Lower leg skin (tissue), 4 donors: ENCODE measurements around the gene PIM3. TPM values are rescaled to one million over a fixed set of nuclear protein-coding genes. Genes with fewer than 3 reads are reported as not detected.

Experiments used
- DNase-seq, 2 donors: peaks; one replicate each; pipeline ENCODE4 v3.0.0-alpha.2; 2019; ENCODE audit warnings: low spot score in 2 of 2
- H3K4me3 ChIP-seq: fragments of 200-600 bp; sonication (generic); 2 replicates; pipeline ENCODE4 v1.5.1; 2017; ENCODE audit warnings: mild to moderate bottlenecking, low read depth; ENCODE audit not compliant: poor library complexity, severe bottlenecking
- CTCF ChIP-seq, 3 donors: fragments of 450-650 bp; IDR thresholded peaks; one replicate each; pipeline ENCODE4 v1.5.1; 2016; ENCODE audit warnings: antibody characterized with exemption in 3 of 3, mild to moderate bottlenecking in 3 of 3, moderate library complexity in 2 of 3
- POLR2A ChIP-seq, 2 donors: fragments of 450-650 bp; IDR thresholded peaks; one replicate each; pipeline ENCODE4 v1.6.1; 2016 to 2017; ENCODE audit warnings: antibody characterized with exemption in 2 of 2, mild to moderate bottlenecking in 1 of 2, moderate library complexity in 1 of 2
- WGBS, 2 donors: methylation state at CpG; one replicate each; pipeline ENCODE4 v1.1.5; 2018; 5-methylcytosine and 5-hydroxymethylcytosine counted together
- intact Hi-C: fragments of 100-400 bp; cut with DNase I; formaldehyde crosslinking; loops from one replicate; pipeline ENCODE4 v1.15.0; 2023; ENCODE audit warnings: low total_unique reads
- total RNA-seq, 4 donors: library from RNA; depleted of rRNA; stranded (reverse); fragments of >200 nt; gene quantifications; one replicate each; pipeline ENCODE4 v1.1.0, GENCODE V29; 2016

PIM3 gene
- total RNA-seq, 4 donors from 2014 or later: 149 to 181 (median 163) TPM

GRCh38 chr22:49921508-49922278 is 38.9 kb upstream of the PIM3 start:
- TF ChIP-seq CTCF (IDR thresholded peaks at IDR 0.05): no peak
- TF ChIP-seq POLR2A (IDR thresholded peaks at IDR 0.05): no peak
- no peak overlapping the region for H3K4me3 ChIP-seq
- no peak for DNase-seq
- WGBS, 2 donors: 88% methylated on average over 34 to 35 of the region's 35 CpGs
- intact Hi-C loops: no loop called here

GRCh38 chr22:49922484-49922883 is 38.1 kb upstream of the PIM3 start:
- TF ChIP-seq POLR2A (IDR thresholded peaks at IDR 0.05) (no peak), CTCF (IDR thresholded peaks at IDR 0.05) (no peak)
- WGBS, 2 donors: 84 to 88% methylated on average over 10 to 18 of the region's 22 CpGs
- no peak for DNase-seq
- no peak overlapping the region for H3K4me3 ChIP-seq
- intact Hi-C loops: no loop called here

GRCh38 chr22:49922926-49923325 is 37.6 kb upstream of the PIM3 start:
- H3K4me3 ChIP-seq: no peak overlapping the region
- TF ChIP-seq POLR2A (IDR thresholded peaks at IDR 0.05): no peak
- 88 to 92% methylated on average over 17 to 24 of the region's 25 CpGs for WGBS, 2 donors
- intact Hi-C loops: no loop called here
- no peak for DNase-seq

DNA sequence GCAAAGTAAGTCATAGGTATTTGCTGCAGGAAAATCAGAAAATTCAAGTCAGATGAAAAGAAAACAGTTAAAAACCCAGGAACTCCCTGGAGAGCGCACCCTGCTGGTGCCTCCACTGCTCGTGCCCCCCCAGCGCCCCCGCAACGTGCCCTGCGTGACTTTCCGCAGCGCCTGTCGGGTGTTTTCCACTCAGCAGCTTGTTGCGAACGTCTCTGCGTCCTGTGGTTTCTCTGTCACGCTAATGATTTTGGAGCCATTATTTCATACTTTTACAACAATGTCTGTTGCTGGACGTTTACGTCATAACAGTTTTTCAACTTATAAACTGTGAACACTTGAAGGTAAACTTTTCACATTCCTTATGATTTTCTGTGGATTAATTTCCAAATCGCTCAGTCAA is 37.1 kb upstream of the PIM3 start:
- 76 to 85% methylated on average over 16 of the region's 16 CpGs for WGBS, 2 donors
- intact Hi-C loops: no loop called here
- DNase-seq: no peak
- H3K4me3 ChIP-seq: no peak overlapping the region
- TF ChIP-seq CTCF (IDR thresholded peaks at IDR 0.05) (no peak), POLR2A (IDR thresholded peaks at IDR 0.05) (no peak)

DNA sequence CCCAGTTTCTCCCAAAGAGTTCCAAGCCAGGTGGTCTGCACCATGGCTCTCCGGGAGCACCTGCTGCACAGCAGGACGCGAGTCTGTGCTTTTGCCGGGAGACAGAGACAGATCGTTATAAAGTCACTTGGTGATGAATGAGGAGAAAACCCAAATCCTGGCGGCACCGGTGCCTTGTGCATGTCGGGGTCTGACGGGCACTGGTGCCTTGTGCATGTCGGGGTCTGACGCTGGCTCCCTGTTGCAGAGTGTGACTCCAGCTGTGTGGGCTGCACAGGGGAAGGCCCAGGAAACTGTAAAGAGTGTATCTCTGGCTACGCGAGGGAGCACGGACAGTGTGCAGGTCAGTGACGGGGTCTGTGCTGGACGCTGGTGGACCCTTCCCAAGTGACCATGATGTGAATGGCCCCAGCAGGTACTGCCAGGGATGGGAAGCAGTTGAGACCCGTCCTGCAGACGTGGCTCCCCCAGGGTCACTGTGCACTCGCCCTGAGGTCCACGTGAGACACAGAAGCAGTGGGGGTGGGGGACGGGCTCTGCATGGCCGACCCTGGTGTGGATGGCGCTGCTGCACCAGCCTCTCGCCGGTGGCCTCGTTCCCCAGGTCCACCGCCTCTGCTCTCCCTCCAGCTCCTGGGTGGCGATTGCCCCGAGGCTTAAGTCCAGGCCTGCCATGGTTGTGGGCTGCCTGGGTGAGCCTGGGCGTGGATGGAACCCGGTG is 36.3 kb upstream of the PIM3 start:
- no peak overlapping the region for H3K4me3 ChIP-seq
- DNase-seq: no peak
- WGBS, 2 donors: 95 to 96% methylated on average over 28 to 31 of the region's 31 CpGs
- TF ChIP-seq CTCF (IDR thresholded peaks at IDR 0.05) (no peak), POLR2A (IDR thresholded peaks at IDR 0.05) (no peak)
- intact Hi-C loops: no loop called here

GRCh38 chr22:49925525-49926128 is 34.9 kb upstream of the PIM3 start:
- no peak for DNase-seq
- no peak overlapping the region for H3K4me3 ChIP-seq
- intact Hi-C loops: no loop called here

More at GRCh38 chr22:49925525-49926128, 34.9 kb upstream of the PIM3 start:
- TF ChIP-seq POLR2A (IDR thresholded peaks at IDR 0.05) (no peak), CTCF (IDR thresholded peaks at IDR 0.05) (no peak)
- WGBS, 2 donors: 86 to 90% methylated on average over 24 of the region's 24 CpGs
